ENCODE measurements around the gene HSP90AB1.

DNA sequence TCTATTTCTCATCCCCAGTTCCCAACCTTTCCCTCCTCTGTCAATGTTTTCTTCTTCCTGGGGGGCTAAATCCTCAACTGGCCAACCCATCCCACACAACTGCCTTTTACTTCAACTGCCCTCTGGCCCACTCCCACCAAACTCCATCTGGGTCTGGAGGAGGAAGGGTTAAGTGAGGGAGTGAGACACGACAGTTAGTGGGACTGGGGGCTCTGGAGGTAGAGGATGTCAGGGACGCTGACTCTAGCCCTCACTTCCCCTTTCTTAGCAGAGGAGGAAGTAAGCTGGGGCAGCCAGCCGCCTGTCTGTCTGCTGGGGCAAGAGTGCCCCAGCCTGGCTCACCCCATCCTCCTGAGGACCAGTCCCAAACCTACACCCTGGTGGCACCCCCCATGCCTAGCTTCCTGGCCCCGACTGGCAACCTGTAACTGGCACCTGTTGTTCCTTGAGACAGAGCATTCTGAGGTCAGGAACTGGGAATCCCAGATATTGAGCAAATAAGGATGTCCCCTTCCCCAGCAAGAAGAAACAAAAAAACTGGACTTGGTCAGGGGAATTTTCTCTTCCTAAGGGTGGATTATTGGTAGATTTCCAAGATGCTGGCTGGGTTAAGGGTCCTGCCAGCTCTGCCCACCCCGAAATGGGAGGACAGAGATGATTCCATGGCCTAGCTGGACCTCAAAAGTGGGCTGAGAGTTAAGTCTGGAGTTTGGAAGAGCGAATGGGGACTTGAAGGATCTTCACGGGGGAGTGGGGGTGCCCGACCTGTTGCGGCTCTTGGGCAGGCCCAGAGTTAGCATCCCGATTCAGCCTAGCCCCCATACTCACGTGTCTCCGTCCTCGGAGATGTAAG lies 17.5 kb downstream of the HSP90AB1 start:
- TF ChIP-seq PHF8 (conservative IDR thresholded peaks at IDR 0.05; ENCODE audit: low read depth, low read length) (no peak), POLR2A (IDR thresholded peaks at IDR 0.05; ENCODE audit: control extremely low read depth in 1 of 2, low read depth in 2 of 2, low read length in 2 of 2) (no peak), EZH2 (IDR thresholded peaks at IDR 0.05; ENCODE audit: low read depth, low read length, severe bottlenecking) (no peak), RAD21 (IDR thresholded peaks at IDR 0.05 in 1 of 2, conservative IDR thresholded peaks at IDR 0.05 in 1 of 2; ENCODE audit: low read depth in 2 of 2, low read length in 2 of 2) (no peak)
- TF ChIP-seq, protein P1, sequence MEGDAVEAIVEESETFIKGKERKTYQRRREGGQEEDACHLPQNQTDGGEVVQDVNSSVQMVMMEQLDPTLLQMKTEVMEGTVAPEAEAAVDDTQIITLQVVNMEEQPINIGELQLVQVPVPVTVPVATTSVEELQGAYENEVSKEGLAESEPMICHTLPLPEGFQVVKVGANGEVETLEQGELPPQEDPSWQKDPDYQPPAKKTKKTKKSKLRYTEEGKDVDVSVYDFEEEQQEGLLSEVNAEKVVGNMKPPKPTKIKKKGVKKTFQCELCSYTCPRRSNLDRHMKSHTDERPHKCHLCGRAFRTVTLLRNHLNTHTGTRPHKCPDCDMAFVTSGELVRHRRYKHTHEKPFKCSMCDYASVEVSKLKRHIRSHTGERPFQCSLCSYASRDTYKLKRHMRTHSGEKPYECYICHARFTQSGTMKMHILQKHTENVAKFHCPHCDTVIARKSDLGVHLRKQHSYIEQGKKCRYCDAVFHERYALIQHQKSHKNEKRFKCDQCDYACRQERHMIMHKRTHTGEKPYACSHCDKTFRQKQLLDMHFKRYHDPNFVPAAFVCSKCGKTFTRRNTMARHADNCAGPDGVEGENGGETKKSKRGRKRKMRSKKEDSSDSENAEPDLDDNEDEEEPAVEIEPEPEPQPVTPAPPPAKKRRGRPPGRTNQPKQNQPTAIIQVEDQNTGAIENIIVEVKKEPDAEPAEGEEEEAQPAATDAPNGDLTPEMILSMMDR (IDR thresholded peaks at IDR 0.05; ENCODE audit: control extremely low read depth in 1 of 3, insufficient read depth in 1 of 3, low read depth in 1 of 3, low read length in 3 of 3), result no peak
